Activated naive CD4-positive, alpha-beta T cell treated with anti-CD3 and anti-CD28 coated beads, Interleukin-2, amount 10 ng/mL, durations not matched to agents 7 days and 5 days (primary cell): ENCODE results near the gene SPSB3.
"Not testable (repeated sequence)": the region's sequence is repeated elsewhere in the genome, so short reads cannot be mapped to it uniquely, and the experiment has no call there.

Experiments
- CTCF ChIA-PET: fragments of 350-600 bp; sonication (Branson Sonifier 250); formaldehyde crosslinking; loops from one replicate; lab custom pipeline; 2021; ENCODE audit warnings: antibody characterized with exemption; lab: Charles Lee
- DNase-seq: peaks from one replicate; pipeline ENCODE4 v3.0.0-alpha.2; 2020
- H3K27ac Mint-ChIP-seq: one replicate; pipeline ENCODE4 v1.8.0; 2021; ENCODE audit warnings: mild to moderate bottlenecking, moderate library complexity, mixed read lengths
- H3K27me3 Mint-ChIP-seq: one replicate; pipeline ENCODE4 v1.8.0; 2021; ENCODE audit warnings: mild to moderate bottlenecking, mixed read lengths
- H3K36me3 Mint-ChIP-seq: one replicate; pipeline ENCODE4 v1.8.0; 2021; ENCODE audit warnings: mixed read lengths
- H3K4me1 Mint-ChIP-seq: one replicate; pipeline ENCODE4 v1.8.0; 2021; ENCODE audit warnings: mixed read lengths
- H3K4me3 Mint-ChIP-seq: one replicate; pipeline ENCODE4 v1.8.0; 2021; ENCODE audit warnings: mild to moderate bottlenecking, moderate library complexity, mixed read lengths
- H3K9me3 Mint-ChIP-seq: one replicate; pipeline ENCODE4 v1.8.0; 2021; ENCODE audit warnings: mixed read lengths

SPSB3 gene

GRCh38 chr16:1807626-1808025, 25.3 kb upstream of the SPSB3 start:
- Mint-ChIP-seq H3K27me3 (no peaks in the 10 kb centered on the region), H3K4me3 (no peak overlapping the region), H3K9me3 (no peaks in the 10 kb centered on the region), H3K27ac (no peak overlapping the region), H3K36me3 (peaks cover 13% of the 10 kb centered on the region), H3K4me1 (peaks cover 2% of the 10 kb centered on the region)
- CTCF ChIA-PET: no interaction called here
- no peak for DNase-seq

- Mint-ChIP-seq H3K4me1 (no peaks in the 10 kb centered on the region), H3K27me3 (peaks cover 4% of the 10 kb centered on the region), H3K36me3 (peaks cover 10% of the 10 kb centered on the region), H3K9me3 (peaks cover 29% of the 10 kb centered on the region), H3K27ac (no peak overlapping the region), H3K4me3 (no peak overlapping the region)
- no peak for DNase-seq
- CTCF ChIA-PET: no interaction called here
Measured at GRCh38 chr16:1800701-1801100, 18.3 kb upstream of the SPSB3 start.

- DNase-seq, H3K4me3 Mint-ChIP-seq, H3K27ac Mint-ChIP-seq, H3K36me3 Mint-ChIP-seq, H3K27me3 Mint-ChIP-seq, H3K4me1 Mint-ChIP-seq, CTCF ChIA-PET: not testable (repeated sequence)
- H3K9me3 Mint-ChIP-seq: peaks cover 29% of the 10 kb centered on the region
Measured at GRCh38 chr16:1799263-1799662, 16.9 kb upstream of the SPSB3 start.

GRCh38 chr16:1794908-1795666, 12.7 kb upstream of the SPSB3 start:
- Mint-ChIP-seq H3K4me3 (no peak overlapping the region), H3K27me3 (peaks cover 4% of the 10 kb centered on the region), H3K9me3 (peaks cover 23% of the 10 kb centered on the region), H3K27ac (no peak overlapping the region), H3K4me1 (no peaks in the 10 kb centered on the region), H3K36me3 (peaks cover 7% of the 10 kb centered on the region)
- CTCF ChIA-PET: no interaction called here
- no peak for DNase-seq

- no peak overlapping the region for H3K4me3 Mint-ChIP-seq
- H3K27ac Mint-ChIP-seq: no peak overlapping the region
- H3K36me3 Mint-ChIP-seq: peaks cover 5% of the 10 kb centered on the region
- H3K4me1 Mint-ChIP-seq: no peaks in the 10 kb centered on the region
- no peak for DNase-seq
- CTCF ChIA-PET: no interaction called here
- H3K27me3 Mint-ChIP-seq: peaks cover 4% of the 10 kb centered on the region
- peaks cover 17% of the 10 kb centered on the region for H3K9me3 Mint-ChIP-seq
Measured at GRCh38 chr16:1794221-1794871, 12.0 kb upstream of the SPSB3 start.

- CTCF ChIA-PET: no interaction called here
- Mint-ChIP-seq H3K4me3 (no peak within 1 kb of the TSS), H3K9me3 (peaks cover 11% of the 10 kb centered on the region), H3K27me3 (no peaks in the 10 kb centered on the region), H3K4me1 (no peaks in the 10 kb centered on the region), H3K36me3 (peaks cover 7% of the 10 kb centered on the region), H3K27ac (no peak within 1 kb of the TSS)
- DNase-seq: no peak
Measured at GRCh38 chr16:1793578-1794220, 11.3 kb upstream of the SPSB3 start, which contains the start of gene IGFALS. Gene IGFALS (minus strand): TSS chr16:1793705. CDS start chr16:1793652, 53 bp downstream.

GRCh38 chr16:1792836-1793577, 10.6 kb upstream of the SPSB3 start:
- no peaks in the 10 kb centered on the region for H3K4me1 Mint-ChIP-seq
- DNase-seq: no peak
- H3K4me3 Mint-ChIP-seq: no peak overlapping the region
- H3K36me3 Mint-ChIP-seq: peaks cover 7% of the 10 kb centered on the region
- no peaks in the 10 kb centered on the region for H3K27me3 Mint-ChIP-seq
- CTCF ChIA-PET: no interaction called here
- no peak overlapping the region for H3K27ac Mint-ChIP-seq
- H3K9me3 Mint-ChIP-seq: peaks cover 7% of the 10 kb centered on the region

- Mint-ChIP-seq H3K36me3 (peaks cover 5% of the 10 kb centered on the region), H3K4me1 (no peaks in the 10 kb centered on the region), H3K9me3 (peaks cover 2% of the 10 kb centered on the region), H3K27me3 (no peaks in the 10 kb centered on the region), H3K4me3 (no peak overlapping the region), H3K27ac (no peak overlapping the region)
- CTCF ChIA-PET: interaction anchor here (1.1 kb wide), 1 partner anchor 9 kb away, joined by 3 read pairs; the partner anchor contains the start of genes NUBP2 and SPSB3
- DNase-seq: no peak
Measured at GRCh38 chr16:1791943-1792812, 9.8 kb upstream of the SPSB3 start.

- no peak overlapping the region for H3K27ac Mint-ChIP-seq
- H3K27me3 Mint-ChIP-seq: no peaks in the 10 kb centered on the region
- no peak overlapping the region for H3K4me3 Mint-ChIP-seq
- no peaks in the 10 kb centered on the region for H3K9me3 Mint-ChIP-seq
- no peak for DNase-seq
- peaks cover 5% of the 10 kb centered on the region for H3K36me3 Mint-ChIP-seq
- CTCF ChIA-PET: interaction anchor here (1.1 kb wide), 1 partner anchor 9 kb away, joined by 3 read pairs; the partner anchor contains the start of genes NUBP2 and SPSB3
- H3K4me1 Mint-ChIP-seq: no peaks in the 10 kb centered on the region
Measured at GRCh38 chr16:1791256-1791942, 9.0 kb upstream of the SPSB3 start.

- CTCF ChIA-PET: no interaction called here
- Mint-ChIP-seq H3K4me1 (no peaks in the 10 kb centered on the region), H3K27ac (no peak overlapping the region), H3K4me3 (no peak overlapping the region), H3K27me3 (no peaks in the 10 kb centered on the region), H3K36me3 (peaks cover 5% of the 10 kb centered on the region), H3K9me3 (no peaks in the 10 kb centered on the region)
- DNase-seq: no peak
Measured at GRCh38 chr16:1790611-1791255, 8.4 kb upstream of the SPSB3 start.

- no peaks in the 10 kb centered on the region for H3K4me1 Mint-ChIP-seq
- no peak for DNase-seq
- no peaks in the 10 kb centered on the region for H3K9me3 Mint-ChIP-seq
- H3K27me3 Mint-ChIP-seq: no peaks in the 10 kb centered on the region
- CTCF ChIA-PET: no interaction called here
- peaks cover 5% of the 10 kb centered on the region for H3K36me3 Mint-ChIP-seq
- H3K4me3 Mint-ChIP-seq: no peak overlapping the region
- no peak overlapping the region for H3K27ac Mint-ChIP-seq
Measured at GRCh38 chr16:1790261-1790610, 7.9 kb upstream of the SPSB3 start.

- Mint-ChIP-seq H3K4me1 (peaks cover 3% of the 10 kb centered on the region), H3K27me3 (no peaks in the 10 kb centered on the region), H3K9me3 (no peaks in the 10 kb centered on the region), H3K4me3 (no peak overlapping the region), H3K27ac (no peak overlapping the region), H3K36me3 (peaks cover 5% of the 10 kb centered on the region)
- DNase-seq: no peak
- CTCF ChIA-PET: no interaction called here
Measured at GRCh38 chr16:1789643-1790045, 7.3 kb upstream of the SPSB3 start.

- DNase-seq: no peak
Measured at GRCh38 chr16:1788708-1789100, 6.3 kb upstream of the SPSB3 start.

More at GRCh38 chr16:1788708-1789100, 6.3 kb upstream of the SPSB3 start:
- CTCF ChIA-PET: no interaction called here
- H3K36me3 Mint-ChIP-seq: peaks cover 5% of the 10 kb centered on the region
- H3K27ac Mint-ChIP-seq: no peak overlapping the region
- no peaks in the 10 kb centered on the region for H3K27me3 Mint-ChIP-seq
- no peak overlapping the region for H3K4me3 Mint-ChIP-seq
- H3K9me3 Mint-ChIP-seq: no peaks in the 10 kb centered on the region
- peaks cover 9% of the 10 kb centered on the region for H3K4me1 Mint-ChIP-seq
